Measurements from ENCODE around the gene PCBD2.
"Not testable (repeated sequence)": the region's sequence is repeated elsewhere in the genome, so short reads cannot be mapped to it uniquely, and the experiment has no call there.

Gene PCBD2

DNA sequence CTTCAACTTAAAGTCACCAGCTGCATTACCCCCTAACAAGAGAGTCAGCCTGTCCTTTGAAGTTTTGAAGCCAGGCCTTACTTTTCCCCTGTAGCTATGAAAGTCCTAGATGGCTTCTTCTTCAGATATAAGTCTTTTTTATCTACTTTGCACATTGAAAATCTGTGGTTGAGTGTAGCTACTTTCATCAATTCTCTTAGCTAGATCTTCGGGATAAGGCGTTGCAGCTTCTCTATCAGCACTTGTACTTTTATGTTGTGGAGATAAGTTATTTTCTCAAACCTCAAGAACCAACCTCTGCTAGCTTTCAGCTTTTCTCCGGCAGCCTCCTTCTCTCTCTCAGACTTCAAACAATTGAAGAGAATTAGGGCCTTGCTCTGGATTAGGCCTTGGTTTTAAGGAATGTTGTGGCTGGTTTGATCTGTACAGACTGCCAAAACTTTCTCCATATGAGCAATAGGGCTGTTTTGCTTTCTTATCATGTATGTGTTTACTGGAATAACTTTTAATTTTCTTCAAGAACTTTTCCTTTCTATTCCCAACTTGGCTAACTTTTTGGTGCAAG lies 84.4 kb downstream of the PCBD2 start:
- TF ChIP-seq, protein P1, sequence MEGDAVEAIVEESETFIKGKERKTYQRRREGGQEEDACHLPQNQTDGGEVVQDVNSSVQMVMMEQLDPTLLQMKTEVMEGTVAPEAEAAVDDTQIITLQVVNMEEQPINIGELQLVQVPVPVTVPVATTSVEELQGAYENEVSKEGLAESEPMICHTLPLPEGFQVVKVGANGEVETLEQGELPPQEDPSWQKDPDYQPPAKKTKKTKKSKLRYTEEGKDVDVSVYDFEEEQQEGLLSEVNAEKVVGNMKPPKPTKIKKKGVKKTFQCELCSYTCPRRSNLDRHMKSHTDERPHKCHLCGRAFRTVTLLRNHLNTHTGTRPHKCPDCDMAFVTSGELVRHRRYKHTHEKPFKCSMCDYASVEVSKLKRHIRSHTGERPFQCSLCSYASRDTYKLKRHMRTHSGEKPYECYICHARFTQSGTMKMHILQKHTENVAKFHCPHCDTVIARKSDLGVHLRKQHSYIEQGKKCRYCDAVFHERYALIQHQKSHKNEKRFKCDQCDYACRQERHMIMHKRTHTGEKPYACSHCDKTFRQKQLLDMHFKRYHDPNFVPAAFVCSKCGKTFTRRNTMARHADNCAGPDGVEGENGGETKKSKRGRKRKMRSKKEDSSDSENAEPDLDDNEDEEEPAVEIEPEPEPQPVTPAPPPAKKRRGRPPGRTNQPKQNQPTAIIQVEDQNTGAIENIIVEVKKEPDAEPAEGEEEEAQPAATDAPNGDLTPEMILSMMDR (IDR thresholded peaks at IDR 0.05; ENCODE audit: control insufficient read depth, extremely low read depth, insufficient read depth) = no peak
- no peak for DNase-seq (ENCODE audit: low read depth)
- no peak overlapping the region for H3K4me3 ChIP-seq (ENCODE audit: low read depth, low read length)

DNA sequence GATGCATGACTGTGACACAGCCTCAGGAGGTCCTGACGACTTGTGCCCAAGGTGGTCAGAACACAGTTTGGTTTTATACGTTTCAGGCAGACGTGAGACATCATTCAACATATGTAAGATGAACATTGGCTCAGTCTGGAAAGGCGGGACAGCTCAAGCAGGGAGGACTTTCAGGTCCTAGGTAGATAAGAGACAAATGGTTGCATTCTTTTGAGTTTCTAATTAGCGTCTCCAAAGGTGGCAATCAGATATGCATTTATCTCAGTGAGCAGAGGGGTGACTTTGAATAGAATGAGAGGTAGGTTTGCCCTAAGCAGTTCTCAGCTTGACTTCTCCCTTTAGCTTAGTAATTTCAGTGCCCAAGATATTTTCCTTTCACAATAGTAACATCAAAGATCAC lies 85.3 kb downstream of the PCBD2 start:
- not testable (repeated sequence) for DNase-seq (ENCODE audit: low read depth)

DNA sequence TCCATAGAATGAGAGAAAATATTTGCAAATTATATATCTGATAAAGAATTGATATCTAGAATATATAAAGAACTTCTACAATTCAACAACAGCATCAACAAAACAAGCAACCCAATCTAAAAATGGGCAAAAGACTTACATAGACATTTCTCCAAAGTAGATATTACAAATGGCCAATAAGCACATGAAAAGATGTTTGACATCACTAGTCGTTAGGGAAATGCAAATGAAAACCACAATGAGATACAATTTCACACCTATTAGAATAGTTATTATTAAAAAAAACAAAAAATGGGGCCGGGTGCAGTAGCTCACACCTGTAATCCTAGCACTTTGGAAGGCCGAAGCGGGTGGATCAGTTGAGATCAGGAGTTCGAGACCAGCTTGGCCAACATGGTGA lies 87.2 kb downstream of the PCBD2 start:
- TF ChIP-seq, protein P1 (IDR thresholded peaks at IDR 0.05; ENCODE audit: control insufficient read depth, extremely low read depth, insufficient read depth) = no peak
- DNase-seq (ENCODE audit: low read depth) = no peak
- H3K4me3 ChIP-seq (ENCODE audit: low read depth, low read length) = no peak overlapping the region

More for the DNA sequence above, 85.3 kb downstream of the PCBD2 start:
- not testable (repeated sequence) for H3K4me3 ChIP-seq (ENCODE audit: low read depth, low read length)

DNA sequence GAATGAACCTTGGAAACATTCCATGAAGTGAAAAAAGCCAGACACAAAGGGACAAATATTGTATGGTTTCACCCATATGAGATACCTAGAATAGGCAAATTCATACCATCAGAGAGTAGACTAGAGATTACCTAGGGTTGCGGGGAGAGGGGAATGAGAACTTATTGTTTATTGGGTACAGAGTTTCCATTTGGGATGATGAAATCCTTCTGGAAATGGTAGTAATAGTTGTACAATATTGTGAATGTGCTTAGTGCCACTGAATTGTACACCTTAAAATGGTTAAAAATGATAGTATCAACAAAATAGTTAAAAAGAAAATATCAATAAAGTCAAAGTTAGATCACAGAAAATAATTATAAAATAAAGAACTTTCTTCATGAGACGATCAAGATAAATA lies 88.2 kb downstream of the PCBD2 start:
- no peak overlapping the region for H3K4me3 ChIP-seq (ENCODE audit: low read depth, low read length)
- TF ChIP-seq, protein P1 (IDR thresholded peaks at IDR 0.05; ENCODE audit: control insufficient read depth, extremely low read depth, insufficient read depth) = no peak
- no peak for DNase-seq (ENCODE audit: low read depth)

DNA sequence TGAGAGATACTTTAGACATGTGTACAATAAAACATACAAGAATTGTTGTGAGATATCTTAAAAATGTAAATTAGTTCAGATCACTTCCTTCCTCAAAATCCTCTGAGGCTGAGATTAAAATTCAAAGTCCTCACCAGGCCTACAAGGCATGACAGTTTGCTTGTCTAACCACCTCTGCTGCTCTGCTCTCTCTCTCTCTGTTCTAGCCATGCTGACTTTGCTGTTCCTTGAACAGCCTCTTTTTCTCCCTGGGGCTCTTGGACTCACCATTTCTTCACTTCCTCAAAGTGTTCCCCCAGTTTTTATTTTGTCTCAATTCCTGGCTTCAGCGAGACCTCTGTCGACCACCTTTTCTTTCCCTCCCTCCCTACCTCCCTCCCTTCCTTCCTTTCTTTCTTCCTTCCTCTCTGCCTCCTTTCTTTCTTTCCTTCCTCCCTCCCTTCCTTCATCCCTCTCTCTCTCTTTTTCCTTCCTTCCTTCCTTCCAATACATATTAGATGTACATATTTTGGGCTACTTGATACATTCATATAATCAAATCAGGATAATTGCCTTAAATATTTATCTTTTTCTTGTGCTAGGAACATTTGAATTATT lies 89.7 kb downstream of the PCBD2 start:
- TF ChIP-seq, protein P1 (IDR thresholded peaks at IDR 0.05; ENCODE audit: control insufficient read depth, extremely low read depth, insufficient read depth) = no peak
- no peak overlapping the region for H3K4me3 ChIP-seq (ENCODE audit: low read depth, low read length)
- no peak for DNase-seq (ENCODE audit: low read depth)

DNA sequence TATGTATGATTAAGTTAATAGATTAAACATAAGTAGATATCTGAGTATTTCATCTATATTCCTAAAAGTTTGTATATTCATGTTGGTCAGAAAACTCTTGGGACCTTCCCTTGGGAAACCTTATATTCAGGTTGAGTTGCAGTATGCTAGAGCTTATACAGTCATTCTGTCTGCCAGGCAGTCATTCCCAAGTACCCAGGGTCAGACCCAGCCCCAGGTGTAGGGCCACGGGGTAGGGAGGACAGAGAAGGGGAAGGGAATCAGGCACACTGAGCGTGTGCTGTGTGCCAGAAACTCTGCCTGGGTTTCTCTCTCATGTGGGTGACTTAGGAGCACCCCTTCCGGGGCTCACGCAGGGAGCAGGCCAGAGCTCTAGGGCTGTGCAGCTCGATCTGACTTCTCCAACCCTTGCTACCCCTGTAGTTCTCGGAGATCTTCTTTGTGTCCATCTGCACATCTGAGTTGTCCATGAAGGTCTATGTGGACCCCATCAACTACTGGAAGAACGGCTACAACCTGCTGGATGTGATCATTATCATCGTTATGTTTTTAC lies 91.0 kb downstream of the PCBD2 start:
- H3K4me3 ChIP-seq (ENCODE audit: low read depth, low read length) = no peak overlapping the region
- DNase-seq (ENCODE audit: low read depth) = no peak
- TF ChIP-seq, protein P1 (IDR thresholded peaks at IDR 0.05; ENCODE audit: control insufficient read depth, extremely low read depth, insufficient read depth) = no peak

DNA sequence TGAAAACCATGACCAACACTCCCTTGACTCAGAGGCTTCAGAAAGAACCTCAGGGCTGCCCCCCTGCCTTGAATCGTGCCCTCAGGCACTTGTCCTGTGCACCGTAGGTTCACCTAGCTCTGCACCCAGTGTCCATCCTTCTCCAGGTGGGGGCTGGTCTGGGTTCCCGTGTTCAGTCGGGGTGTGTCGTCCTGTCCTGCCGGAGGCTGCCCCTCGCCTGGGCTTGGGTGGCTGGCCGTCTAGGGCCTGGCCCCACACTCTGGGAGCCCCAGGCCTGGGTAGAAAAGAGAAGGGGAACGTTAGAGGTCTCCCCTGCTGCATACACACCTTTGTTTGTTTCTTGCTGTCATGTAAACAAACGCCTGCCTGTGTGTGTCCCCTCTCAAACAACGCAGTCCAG lies 92.1 kb downstream of the PCBD2 start:
- no peak overlapping the region for H3K4me3 ChIP-seq (ENCODE audit: low read depth, low read length)
- DNase-seq (ENCODE audit: low read depth) = no peak
- TF ChIP-seq, protein P1 (IDR thresholded peaks at IDR 0.05; ENCODE audit: control insufficient read depth, extremely low read depth, insufficient read depth) = no peak

DNA sequence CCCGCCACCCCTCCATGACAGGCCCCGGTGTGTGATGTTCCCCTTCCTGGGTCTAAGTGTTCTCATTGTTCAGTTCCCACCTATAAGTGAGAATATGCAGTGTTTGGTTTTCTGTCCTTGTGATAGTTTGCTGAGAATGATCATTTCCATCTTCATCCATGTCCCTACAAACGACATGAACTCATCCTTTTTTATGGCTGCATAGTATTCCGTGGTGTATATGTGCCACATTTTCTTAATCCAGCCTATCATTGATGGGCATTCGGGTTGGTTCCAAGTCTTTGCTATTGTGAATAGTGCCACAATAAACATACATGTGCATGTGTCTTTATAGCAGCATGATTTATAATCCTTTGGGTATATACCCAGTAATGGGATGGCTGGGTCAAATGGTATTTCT lies 93.1 kb downstream of the PCBD2 start:
- H3K4me3 ChIP-seq (ENCODE audit: low read depth, low read length); DNase-seq (ENCODE audit: low read depth): not testable (repeated sequence)

Data from LNCaP clone FGC (cell line).